ENCODE measurements around the gene EMILIN2. TPM values are rescaled to one million over a fixed set of nuclear protein-coding genes. Genes with fewer than 3 reads are reported as not detected.

EMILIN2 gene
- total and polyA plus RNA-seq, 2 donors from 2014 or later, result 4.3 to 24.0 TPM

GRCh38 chr18:2839202-2839601, 7.6 kb upstream of the EMILIN2 start:
- H3K9ac ChIP-seq (ENCODE audit: low read length in 3 of 3), result no peak overlapping the region
- DNase-seq (no peak), FAIRE-seq (no peak)
- no peak for TF ChIP-seq CTCF (IDR thresholded peaks at IDR 0.05; ENCODE audit: borderline replicate concordance, extremely low read depth, insufficient read depth)
- H3K9me3 ChIP-seq (ENCODE audit: control insufficient read depth in 2 of 3, insufficient read depth in 1 of 3, low read length in 3 of 3), result no peaks in the 10 kb centered on the region
- intact Hi-C loops (cut with DNase I), result no loop called here
- H3K36me3 ChIP-seq (ENCODE audit: control insufficient read depth in 2 of 3, insufficient read depth in 3 of 3, low read length in 3 of 3), result no peaks in the 10 kb centered on the region
- H3K27me3 ChIP-seq (ENCODE audit: control insufficient read depth, insufficient read depth, low read length), result no peaks in the 10 kb centered on the region
- H3K4me3 ChIP-seq (ENCODE audit: low read length in 3 of 3), result no peak overlapping the region
- no peak overlapping the region for H3K27ac ChIP-seq (ENCODE audit: low read depth in 2 of 2, low read length in 2 of 2)
- H3K4me1 ChIP-seq (ENCODE audit: control insufficient read depth in 2 of 3, insufficient read depth in 2 of 3, low read depth in 1 of 3, low read length in 3 of 3), result no peaks in the 10 kb centered on the region

- no peaks in the 10 kb centered on the region for H3K9me3 ChIP-seq (ENCODE audit: control insufficient read depth in 2 of 3, insufficient read depth in 1 of 3, low read length in 3 of 3)
- no peaks in the 10 kb centered on the region for H3K4me1 ChIP-seq (ENCODE audit: control insufficient read depth in 2 of 3, insufficient read depth in 2 of 3, low read depth in 1 of 3, low read length in 3 of 3)
- intact Hi-C loops (cut with DNase I), result no loop called here
- H3K36me3 ChIP-seq (ENCODE audit: control insufficient read depth in 2 of 3, insufficient read depth in 3 of 3, low read length in 3 of 3), result no peaks in the 10 kb centered on the region
- H3K27ac ChIP-seq (ENCODE audit: low read depth in 2 of 2, low read length in 2 of 2), result no peak overlapping the region
- no peak overlapping the region for H3K4me3 ChIP-seq (ENCODE audit: low read length in 3 of 3)
- no peak overlapping the region for H3K9ac ChIP-seq (ENCODE audit: low read length in 3 of 3)
- no peak for TF ChIP-seq CTCF (IDR thresholded peaks at IDR 0.05; ENCODE audit: borderline replicate concordance, extremely low read depth, insufficient read depth)
- DNase-seq (no peak), FAIRE-seq (no peak)
- H3K27me3 ChIP-seq (ENCODE audit: control insufficient read depth, insufficient read depth, low read length), result no peaks in the 10 kb centered on the region
Measured at GRCh38 chr18:2840521-2840920, 6.3 kb upstream of the EMILIN2 start.

GRCh38 chr18:2843146-2843545, 3.7 kb upstream of the EMILIN2 start:
- no peak for FAIRE-seq
- Histone ChIP-seq H3K4me3 (ENCODE audit: low read length in 3 of 3) (no peak overlapping the region), H3K9me3 (ENCODE audit: control insufficient read depth in 2 of 3, insufficient read depth in 1 of 3, low read length in 3 of 3) (no peaks in the 10 kb centered on the region), H3K9ac (ENCODE audit: low read length in 3 of 3) (no peak overlapping the region), H3K4me1 (ENCODE audit: control insufficient read depth in 2 of 3, insufficient read depth in 2 of 3, low read depth in 1 of 3, low read length in 3 of 3) (peaks cover 0 to 4% (median 0%) of the 10 kb centered on the region in 3 donors), H3K36me3 (ENCODE audit: control insufficient read depth in 2 of 3, insufficient read depth in 3 of 3, low read length in 3 of 3) (no peaks in the 10 kb centered on the region), H3K27me3 (ENCODE audit: control insufficient read depth, insufficient read depth, low read length) (peaks cover 4% of the 10 kb centered on the region), H3K27ac (ENCODE audit: low read depth in 2 of 2, low read length in 2 of 2) (no peak overlapping the region)
- intact Hi-C loops (cut with DNase I), result no loop called here
- no peak for DNase-seq
- TF ChIP-seq CTCF (IDR thresholded peaks at IDR 0.05; ENCODE audit: borderline replicate concordance, extremely low read depth, insufficient read depth), result no peak

- Histone ChIP-seq H3K9ac (ENCODE audit: low read length in 3 of 3) (no peak overlapping the region), H3K27me3 (ENCODE audit: control insufficient read depth, insufficient read depth, low read length) (peaks cover 10% of the 10 kb centered on the region), H3K4me1 (ENCODE audit: control insufficient read depth in 2 of 3, insufficient read depth in 2 of 3, low read depth in 1 of 3, low read length in 3 of 3) (peaks cover 0 to 4% (median 0%) of the 10 kb centered on the region in 3 donors), H3K36me3 (ENCODE audit: control insufficient read depth in 2 of 3, insufficient read depth in 3 of 3, low read length in 3 of 3) (no peaks in the 10 kb centered on the region), H3K4me3 (ENCODE audit: low read length in 3 of 3) (no peak overlapping the region), H3K27ac (ENCODE audit: low read depth in 2 of 2, low read length in 2 of 2) (no peak overlapping the region), H3K9me3 (ENCODE audit: control insufficient read depth in 2 of 3, insufficient read depth in 1 of 3, low read length in 3 of 3) (no peaks in the 10 kb centered on the region)
- intact Hi-C loops (cut with DNase I), result no loop called here
- no peak for DNase-seq
- TF ChIP-seq CTCF (IDR thresholded peaks at IDR 0.05; ENCODE audit: borderline replicate concordance, extremely low read depth, insufficient read depth), result no peak
- no peak for FAIRE-seq
Measured at GRCh38 chr18:2845172-2845571, 1.6 kb upstream of the EMILIN2 start.
